ENCODE data around the gene XKR7. TPM values are rescaled to one million over a fixed set of nuclear protein-coding genes. Genes with fewer than 3 reads are reported as not detected.

The XKR7 gene
- total RNA-seq, 1 experiment from 2014 or later: 1.3 TPM

DNA sequence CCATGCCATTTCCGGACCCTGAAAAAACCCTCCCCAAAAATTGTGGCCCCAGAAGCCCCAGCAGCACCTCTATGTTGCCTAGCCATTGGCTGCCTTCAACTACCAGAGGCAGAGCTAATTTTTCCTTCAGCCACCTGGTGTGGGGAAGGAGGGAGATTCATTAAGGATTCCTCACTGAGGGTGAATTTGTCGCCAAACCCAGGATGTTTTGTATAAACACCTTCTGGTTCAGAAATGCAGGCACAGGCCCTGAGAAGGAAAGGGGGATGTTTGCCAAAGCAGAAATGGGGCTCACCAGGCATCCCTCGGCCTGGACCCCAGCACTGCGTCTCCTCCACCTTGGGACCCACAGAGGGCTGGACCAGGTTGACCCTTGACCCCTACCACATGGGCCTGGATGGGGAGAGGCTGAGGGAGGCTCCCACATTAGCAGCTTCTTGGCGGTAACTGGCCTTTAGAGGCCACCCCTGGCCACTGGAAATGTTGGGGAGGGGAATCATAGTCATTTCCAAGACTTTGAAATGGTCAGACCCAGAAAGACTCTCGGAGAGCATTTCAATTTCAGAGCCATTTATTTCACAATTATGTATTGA lies 14.3 kb upstream of the XKR7 start:
- Histone ChIP-seq H4K20me1 (ENCODE audit: control insufficient read depth, insufficient read depth, insufficient read length) (no peaks in the 10 kb centered on the region), H3K23me2 (ENCODE audit: insufficient read length, low read depth, low read length, poor library complexity, severe bottlenecking) (peaks cover 7% of the 10 kb centered on the region), H3K56ac (ENCODE audit: insufficient read length, low read depth, low read length) (no peak overlapping the region), H3K79me2 (ENCODE audit: insufficient read depth, low read length) (peaks cover 5% of the 10 kb centered on the region; the same call in 1 of the 2 replicates), H2BK5ac (ENCODE audit: insufficient read length, low read length) (no peak overlapping the region), H2BK20ac (ENCODE audit: low read depth, low read length, poor library complexity, severe bottlenecking) (no peak overlapping the region), H3K23ac (ENCODE audit: insufficient read length, low read depth, low read length) (no peak overlapping the region), H4K8ac (replicated peaks; ENCODE audit: insufficient read length, low read depth, low read length) (no peak overlapping the region), H2BK12ac (ENCODE audit: insufficient read length, low read depth, low read length) (no peak overlapping the region), H3K4me1 (ENCODE audit: insufficient read depth, low read length) (no peaks in the 10 kb centered on the region), H4K5ac (ENCODE audit: insufficient read length, low read depth, low read length) (no peak overlapping the region), H3K9me3 (ENCODE audit: control insufficient read depth, low read depth, low read length) (no peaks in the 10 kb centered on the region), H2AFZ (ENCODE audit: low read length) (no peak overlapping the region), H3K27ac (ENCODE audit: insufficient read length, low read depth, low read length) (no peak overlapping the region), H3K4me2 (ENCODE audit: insufficient read depth, insufficient read length, low read length) (no peak overlapping the region), H3K14ac (ENCODE audit: insufficient read depth, low read length) (no peak overlapping the region), H3T11ph (ENCODE audit: low read length) (no peak overlapping the region), H3K27me3 (ENCODE audit: insufficient read depth, low read length) (no peaks in the 10 kb centered on the region), H3K18ac (ENCODE audit: insufficient read length, low read depth, low read length) (no peak overlapping the region), H3K4ac (ENCODE audit: low read depth, low read length) (no peak overlapping the region), H2BK15ac (ENCODE audit: low read depth, low read length) (no peak overlapping the region), H2AK5ac (ENCODE audit: insufficient read length, low read length) (no peak overlapping the region), H4K91ac (ENCODE audit: insufficient read length, low read depth, low read length) (no peak overlapping the region), H3K79me1 (ENCODE audit: insufficient read depth, low read depth, low read length, poor library complexity, severe bottlenecking) (peaks cover 10% of the 10 kb centered on the region), H2BK120ac (ENCODE audit: low read depth, low read length, poor library complexity, severe bottlenecking) (no peak overlapping the region), H3K9ac (ENCODE audit: extremely low read depth, insufficient read length, low read length) (no peak overlapping the region)
- WGBS (ENCODE audit: extremely low coverage, insufficient read length, low lambda C conversion rate): no CpG with 5 or more reads among the region's 6 CpGs
- Mint-ChIP-seq H3K4me1 (peaks cover 9 to 16% of the 10 kb centered on the region in 2 experiments), H3K27me3 (ENCODE audit: low read depth) (peaks cover 45% of the 10 kb centered on the region), H3K9me3 (no peaks in the 10 kb centered on the region; a peak in 2 of 5 replicates), H3K36me3 (ENCODE audit: insufficient read depth in 1 of 3, low read depth in 3 of 3) (peaks cover 15 to 16% (median 15%) of the 10 kb centered on the region in 3 experiments), H3K4me3 (no peak overlapping the region), H3K27ac (no peak overlapping the region)
- no peak for DNase-seq
- TF ChIP-seq, protein P1, sequence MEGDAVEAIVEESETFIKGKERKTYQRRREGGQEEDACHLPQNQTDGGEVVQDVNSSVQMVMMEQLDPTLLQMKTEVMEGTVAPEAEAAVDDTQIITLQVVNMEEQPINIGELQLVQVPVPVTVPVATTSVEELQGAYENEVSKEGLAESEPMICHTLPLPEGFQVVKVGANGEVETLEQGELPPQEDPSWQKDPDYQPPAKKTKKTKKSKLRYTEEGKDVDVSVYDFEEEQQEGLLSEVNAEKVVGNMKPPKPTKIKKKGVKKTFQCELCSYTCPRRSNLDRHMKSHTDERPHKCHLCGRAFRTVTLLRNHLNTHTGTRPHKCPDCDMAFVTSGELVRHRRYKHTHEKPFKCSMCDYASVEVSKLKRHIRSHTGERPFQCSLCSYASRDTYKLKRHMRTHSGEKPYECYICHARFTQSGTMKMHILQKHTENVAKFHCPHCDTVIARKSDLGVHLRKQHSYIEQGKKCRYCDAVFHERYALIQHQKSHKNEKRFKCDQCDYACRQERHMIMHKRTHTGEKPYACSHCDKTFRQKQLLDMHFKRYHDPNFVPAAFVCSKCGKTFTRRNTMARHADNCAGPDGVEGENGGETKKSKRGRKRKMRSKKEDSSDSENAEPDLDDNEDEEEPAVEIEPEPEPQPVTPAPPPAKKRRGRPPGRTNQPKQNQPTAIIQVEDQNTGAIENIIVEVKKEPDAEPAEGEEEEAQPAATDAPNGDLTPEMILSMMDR (conservative IDR thresholded peaks at IDR 0.05): no peak

All from H9 (cell line).